GM12878 (cell line): ENCODE measurements around the gene H2BK1. TPM values are rescaled to one million over a fixed set of nuclear protein-coding genes. Genes with fewer than 3 reads are reported as not detected.

Source experiments
- BCL3 ChIP-seq: IDR thresholded peaks from 2 replicates; pipeline ENCODE4 v1.6.1; 2011; ENCODE audit warnings: borderline replicate concordance, low read depth, mild to moderate bottlenecking, moderate library complexity, low read length; ENCODE audit not compliant: insufficient read depth, poor library complexity, severe bottlenecking
- CHD2 ChIP-seq: IDR thresholded peaks from 2 replicates; pipeline ENCODE4 v1.6.1; 2011; ENCODE audit warnings: low read depth, low read length, improper control_type of control experiment, borderline replicate concordance
- CHD4 ChIP-seq: fragments of 200-600 bp; sonication (generic); IDR thresholded peaks from 2 replicates; pipeline ENCODE4 v1.6.1; 2016; ENCODE audit warnings: mild to moderate bottlenecking
- CTCF ChIP-seq, 3 experiments: IDR thresholded peaks in 2 of 3; conservative IDR thresholded peaks in 1 of 3; 2 replicates each; pipeline ENCODE4 v1.5.1; 2011; ENCODE audit warnings: low read depth in 3 of 3, low read length in 3 of 3, mild to moderate bottlenecking in 3 of 3, control low read depth in 2 of 3, moderate library complexity in 2 of 3, inconsistent platforms in 1 of 3, mixed read lengths in 1 of 3; ENCODE audit not compliant: control insufficient read depth in 2 of 3, insufficient read depth in 1 of 3; ENCODE audit errors: extremely low read depth in 1 of 3
- FOS ChIP-seq: IDR thresholded peaks from 3 replicates; pipeline ENCODE4 v1.6.1; 2011; ENCODE audit warnings: borderline replicate concordance; ENCODE audit not compliant: insufficient read length; ENCODE audit errors: extremely low read depth
- MAX ChIP-seq: IDR thresholded peaks from 2 replicates; pipeline ENCODE4 v1.6.1; 2012; ENCODE audit warnings: low read depth, low read length, improper control_type of control experiment
- MEF2A ChIP-seq: IDR thresholded peaks from 2 replicates; pipeline ENCODE4 v1.6.1; 2011; ENCODE audit warnings: low read depth, mild to moderate bottlenecking, low read length, moderate library complexity; ENCODE audit not compliant: insufficient read depth
- MXI1 ChIP-seq: fragments of 150-350 bp; IDR thresholded peaks from 2 replicates; pipeline ENCODE4 v1.6.1; 2011; ENCODE audit warnings: low read depth, mild to moderate bottlenecking, inconsistent platforms, low read length, improper control_type of control experiment
- MYC ChIP-seq: IDR thresholded peaks from 2 replicates; pipeline ENCODE4 v1.6.1; 2011; ENCODE audit warnings: mild to moderate bottlenecking, low read length, moderate library complexity, inconsistent platforms; ENCODE audit not compliant: insufficient read depth, insufficient replicate concordance, insufficient read length, severe bottlenecking
- NBN ChIP-seq: fragments of 450-650 bp; IDR thresholded peaks from 2 replicates; pipeline ENCODE4 v1.6.1; 2016
- NFIC ChIP-seq: IDR thresholded peaks from 2 replicates; pipeline ENCODE4 v1.6.1; 2012; ENCODE audit warnings: low read depth, mild to moderate bottlenecking, inconsistent platforms, low read length, moderate library complexity
- POLR2AphosphoS5 ChIP-seq: IDR thresholded peaks from 2 replicates; pipeline ENCODE4 v1.6.1; 2011; ENCODE audit warnings: mild to moderate bottlenecking, low read length, inconsistent platforms
- RELA ChIP-seq: fragments of 450-650 bp; IDR thresholded peaks from 2 replicates; pipeline ENCODE4 v1.8.0; 2014; ENCODE audit warnings: borderline replicate concordance; ENCODE audit not compliant: partially characterized antibody
- SUPT20H ChIP-seq: IDR thresholded peaks from 2 replicates; pipeline ENCODE4 v1.6.1; 2011; ENCODE audit warnings: low read depth, mild to moderate bottlenecking, low read length, moderate library complexity, borderline replicate concordance; ENCODE audit not compliant: control insufficient read depth
- TCF12 ChIP-seq: IDR thresholded peaks from 2 replicates; pipeline ENCODE4 v1.6.1; 2011; ENCODE audit warnings: low read depth, mild to moderate bottlenecking, low read length
- TCF3 ChIP-seq: IDR thresholded peaks from 2 replicates; pipeline ENCODE4 v1.6.1; 2012; ENCODE audit warnings: low read depth, mild to moderate bottlenecking, low read length, borderline replicate concordance; ENCODE audit not compliant: insufficient read depth
- USF2 ChIP-seq: IDR thresholded peaks from 2 replicates; pipeline ENCODE4 v1.6.1; 2011; ENCODE audit warnings: low read depth, low read length, improper control_type of control experiment, borderline replicate concordance
- ZNF217 ChIP-seq: fragments of 450-650 bp; IDR thresholded peaks from 2 replicates; pipeline ENCODE4 v1.6.1; 2017; ENCODE audit warnings: antibody characterized with exemption, mild to moderate bottlenecking
- polyA plus RNA-seq, 11 experiments: library from polyadenylated mRNA; depleted of rRNA in 4 of 11; unstranded in 6 of 11; stranded (reverse) in 5 of 11; fragments of >200 nt; fragmentation: Nextera tagmentation in 4 of 11; fragmentation: Illumina TruSeq in 1 of 11; extraction: Ambion mirVana in 4 of 11; extraction: Trizol in 1 of 11; gene quantifications; 1 replicate in 1 of 11; 2 replicates in 10 of 11; pipeline versions ENCODE4 v1.2.1 to v1.2.3, GENCODE V29; 2011 to 2016; ENCODE audit warnings: inconsistent platforms in 2 of 11, missing spikeins in 2 of 11, low read depth in 1 of 11
- total RNA-seq, 4 experiments: library from RNA; depleted of rRNA in 3 of 4; stranded (reverse); fragments of >200 nt in 3 of 4; fragmentation: Illumina TruSeq in 1 of 4; extraction: Trizol in 1 of 4; gene quantifications; 2 replicates each; pipeline versions ENCODE4 v1.2.1 to v1.2.3, GENCODE V29; 2013 to 2021
- TF ChIP-seq, protein P1 (sequence below): fragments of 450-650 bp; IDR thresholded peaks from 2 replicates; pipeline ENCODE4 v1.6.1; 2017; ENCODE audit warnings: mild to moderate bottlenecking

H2BK1 gene
- total and polyA plus RNA-seq, 10 of the 15 experiments (the other 5 are each of a cell fraction or from before 2014, with no cell fraction given): 0.54 TPM; not detected in 9

DNA sequence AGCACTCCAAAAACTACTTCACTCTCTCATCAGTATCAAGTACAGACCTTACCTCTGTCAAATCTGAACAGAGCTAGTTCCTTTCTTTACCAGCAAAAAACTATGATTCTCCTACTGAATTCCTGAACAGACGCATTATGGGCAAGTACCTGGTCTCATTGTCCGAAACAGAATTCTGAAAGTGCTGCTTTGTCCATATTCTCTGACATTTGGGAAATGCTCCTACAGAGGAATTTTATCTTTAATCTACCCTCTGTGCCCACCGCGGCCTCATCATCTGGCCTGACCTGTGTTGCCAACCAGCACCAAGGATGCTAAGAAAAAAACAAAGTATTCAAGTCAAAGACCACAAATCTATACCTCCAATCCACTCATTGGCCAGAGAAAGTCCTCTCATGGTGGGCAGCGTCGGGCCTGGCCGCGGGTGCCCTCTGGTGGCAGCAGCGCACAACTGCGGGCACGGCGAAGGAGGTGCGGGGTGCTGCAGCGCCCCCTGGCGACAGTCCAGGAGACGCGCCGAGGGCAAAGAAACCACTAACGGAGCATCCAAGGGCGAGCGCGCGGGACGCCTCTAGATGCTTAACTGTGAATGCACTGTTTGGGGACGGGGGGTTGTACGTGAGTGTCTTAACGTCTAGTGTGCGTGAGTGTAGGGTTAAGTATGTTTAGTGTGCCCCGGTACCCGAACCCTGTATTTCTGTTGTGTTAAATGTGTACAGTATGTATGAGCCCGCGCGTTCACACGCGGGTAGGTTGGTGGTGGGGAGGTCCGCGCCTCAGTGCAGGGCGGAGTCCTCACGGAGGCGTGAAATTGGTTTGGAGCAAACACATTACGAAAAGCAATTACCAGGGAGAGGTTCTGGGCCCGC, 37.8 kb downstream of the H2BK1 start (continued):
- no peak for TF ChIP-seq MAX
- TF ChIP-seq FOS: no peak
- 0 out of 2 replicates have a peak, but pooled peaks have one; percentile 16 for TF ChIP-seq NBN
- no peak for TF ChIP-seq TCF3
- TF ChIP-seq RELA: peak; percentile 70
- no peak for TF ChIP-seq USF2
- no peak for TF ChIP-seq POLR2AphosphoS5
- 0 out of 2 replicates have a peak, but pooled peaks have one; percentile 6 for TF ChIP-seq TCF12
- TF ChIP-seq MYC: no peak
- no peak for TF ChIP-seq MXI1
- peak; percentile 100; a peak in 5 of 6 replicates for TF ChIP-seq CTCF (IDR thresholded peaks at IDR 0.05 in 2 of 3, conservative IDR thresholded peaks at IDR 0.05 in 1 of 3; ENCODE audit: control insufficient read depth in 2 of 3, extremely low read depth in 1 of 3, insufficient read depth in 1 of 3, low read depth in 3 of 3, low read length in 3 of 3)
- TF ChIP-seq BCL3: no peak
- TF ChIP-seq CHD4: no peak
- no peak for TF ChIP-seq ZNF217
- no peak for TF ChIP-seq SUPT20H
- TF ChIP-seq NFIC: no peak
- TF ChIP-seq, protein P1, sequence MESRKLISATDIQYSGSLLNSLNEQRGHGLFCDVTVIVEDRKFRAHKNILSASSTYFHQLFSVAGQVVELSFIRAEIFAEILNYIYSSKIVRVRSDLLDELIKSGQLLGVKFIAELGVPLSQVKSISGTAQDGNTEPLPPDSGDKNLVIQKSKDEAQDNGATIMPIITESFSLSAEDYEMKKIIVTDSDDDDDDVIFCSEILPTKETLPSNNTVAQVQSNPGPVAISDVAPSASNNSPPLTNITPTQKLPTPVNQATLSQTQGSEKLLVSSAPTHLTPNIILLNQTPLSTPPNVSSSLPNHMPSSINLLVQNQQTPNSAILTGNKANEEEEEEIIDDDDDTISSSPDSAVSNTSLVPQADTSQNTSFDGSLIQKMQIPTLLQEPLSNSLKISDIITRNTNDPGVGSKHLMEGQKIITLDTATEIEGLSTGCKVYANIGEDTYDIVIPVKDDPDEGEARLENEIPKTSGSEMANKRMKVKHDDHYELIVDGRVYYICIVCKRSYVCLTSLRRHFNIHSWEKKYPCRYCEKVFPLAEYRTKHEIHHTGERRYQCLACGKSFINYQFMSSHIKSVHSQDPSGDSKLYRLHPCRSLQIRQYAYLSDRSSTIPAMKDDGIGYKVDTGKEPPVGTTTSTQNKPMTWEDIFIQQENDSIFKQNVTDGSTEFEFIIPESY: peak; percentile 87
- TF ChIP-seq CHD2: no peak
- no peak for TF ChIP-seq MEF2A
